GM12801 (cell line): ENCODE results near the gene CDK9.

ENCODE experiments used
- CTCF ChIP-seq: IDR thresholded peaks from one replicate; pipeline ENCODE4 v1.5.1; 2011; ENCODE audit warnings: control low read depth; ENCODE audit not compliant: insufficient read length; ENCODE audit errors: extremely low read depth

CDK9 gene

GRCh38 chr9:127805620-127806019 is 19.8 kb downstream of the CDK9 start:
- TF ChIP-seq CTCF: no peak

- TF ChIP-seq CTCF: no peak
Measured at GRCh38 chr9:127806871-127807270, 21.0 kb downstream of the CDK9 start.

GRCh38 chr9:127808347-127809001 is 22.6 kb downstream of the CDK9 start:
- TF ChIP-seq CTCF: no peak

- no peak for TF ChIP-seq CTCF
Measured at GRCh38 chr9:127809002-127809539, 23.2 kb downstream of the CDK9 start.

- no peak for TF ChIP-seq CTCF
Measured at GRCh38 chr9:127809540-127810377, 23.9 kb downstream of the CDK9 start.

- no peak for TF ChIP-seq CTCF
Measured at GRCh38 chr9:127810378-127811187, 24.7 kb downstream of the CDK9 start.

GRCh38 chr9:127812011-127812410 is 26.2 kb downstream of the CDK9 start:
- no peak for TF ChIP-seq CTCF
